HG03045 (cell line): ENCODE data around the gene SULT1B1.

ENCODE experiments used
- ATAC-seq: cut with Tn5 transposase; IDR thresholded peaks from one replicate; pipeline ENCODE4 v1.9.1; 2021; ENCODE audit warnings: mild to moderate bottlenecking, moderate library complexity; ENCODE audit not compliant: unreplicated experiment

SULT1B1 gene

GRCh38 chr4:69750346-69750745 is 10.1 kb downstream of the SULT1B1 start:
- ATAC-seq: no peak

- ATAC-seq: no peak
Measured at GRCh38 chr4:69749771-69750170, 10.6 kb downstream of the SULT1B1 start.

GRCh38 chr4:69748173-69748572 is 12.2 kb downstream of the SULT1B1 start:
- ATAC-seq: no peak

GRCh38 chr4:69744157-69744478 is 16.3 kb downstream of the SULT1B1 start:
- no peak for ATAC-seq

- no peak for ATAC-seq
Measured at GRCh38 chr4:69743476-69744156, 16.8 kb downstream of the SULT1B1 start.

- no peak for ATAC-seq
Measured at GRCh38 chr4:69742596-69742995, 17.8 kb downstream of the SULT1B1 start.

GRCh38 chr4:69738872-69739271 is 21.5 kb downstream of the SULT1B1 start:
- no peak for ATAC-seq

GRCh38 chr4:69735119-69735518 is 25.3 kb downstream of the SULT1B1 start:
- ATAC-seq: no peak

GRCh38 chr4:69731847-69732246 is 28.6 kb downstream of the SULT1B1 start:
- ATAC-seq: no peak

GRCh38 chr4:69731241-69731640 is 29.2 kb downstream of the SULT1B1 start:
- ATAC-seq: no peak

- no peak for ATAC-seq
Measured at GRCh38 chr4:69730002-69730401, 30.4 kb downstream of the SULT1B1 start.

GRCh38 chr4:69727926-69728325 is 32.5 kb downstream of the SULT1B1 start:
- no peak for ATAC-seq

GRCh38 chr4:69727426-69727825 is 33.0 kb downstream of the SULT1B1 start:
- no peak for ATAC-seq

- no peak for ATAC-seq
Measured at GRCh38 chr4:69726971-69727370, 33.4 kb downstream of the SULT1B1 start.

GRCh38 chr4:69718396-69719271 is 41.8 kb downstream of the SULT1B1 start:
- ATAC-seq: no peak

- no peak for ATAC-seq
Measured at GRCh38 chr4:69717778-69718177, 42.6 kb downstream of the SULT1B1 start.

- no peak for ATAC-seq
Measured at GRCh38 chr4:69716654-69717053, 43.8 kb downstream of the SULT1B1 start.

- ATAC-seq: no peak
Measured at GRCh38 chr4:69714086-69714485, 46.3 kb downstream of the SULT1B1 start.

- ATAC-seq: no peak
Measured at GRCh38 chr4:69713593-69713992, 46.8 kb downstream of the SULT1B1 start.

GRCh38 chr4:69710580-69710979 is 49.8 kb downstream of the SULT1B1 start:
- ATAC-seq: no peak

- ATAC-seq: no peak
Measured at GRCh38 chr4:69708211-69708610, 52.2 kb downstream of the SULT1B1 start.

- ATAC-seq: no peak
Measured at GRCh38 chr4:69707807-69708206, 52.6 kb downstream of the SULT1B1 start.
